Neural cell (in vitro differentiated cells): Measurements from ENCODE around the gene ARHGAP24.

Experiments used
- EP300 ChIP-seq: fragments of 450-650 bp; conservative IDR thresholded peaks from 2 replicates; pipeline ENCODE4 v1.6.1; 2014; ENCODE audit warnings: antibody characterized with exemption, mild to moderate bottlenecking, moderate library complexity; ENCODE audit not compliant: poor library complexity, severe bottlenecking
- EZH2 ChIP-seq: fragments of 200-600, 300-800 bp; shearing (Covaris generic), sonication (generic); IDR thresholded peaks from 2 replicates; pipeline ENCODE4 v1.6.1; 2014; ENCODE audit warnings: antibody characterized with exemption, low read length, borderline replicate concordance, mild to moderate bottlenecking; ENCODE audit not compliant: insufficient read depth, poor library complexity, severe bottlenecking
- MXI1 ChIP-seq: fragments of 450-650 bp; conservative IDR thresholded peaks from 2 replicates; pipeline ENCODE4 v1.6.1; 2014; ENCODE audit warnings: antibody characterized with exemption, mild to moderate bottlenecking; ENCODE audit not compliant: poor library complexity, severe bottlenecking
- POLR2AphosphoS5 ChIP-seq: IDR thresholded peaks from 2 replicates; pipeline ENCODE4 v1.6.1; 2012
- RAD21 ChIP-seq: fragments of 450-650 bp; conservative IDR thresholded peaks from 2 replicates; pipeline ENCODE4 v1.6.1; 2014; ENCODE audit warnings: antibody characterized with exemption, mild to moderate bottlenecking, moderate library complexity
- SMC3 ChIP-seq: fragments of 450-650 bp; conservative IDR thresholded peaks from 2 replicates; pipeline ENCODE4 v1.6.1; 2014; ENCODE audit warnings: antibody characterized with exemption, mild to moderate bottlenecking, moderate library complexity; ENCODE audit not compliant: poor library complexity
- TF ChIP-seq, protein P1 (sequence below): fragments of 450-650 bp; IDR thresholded peaks from 2 replicates; pipeline ENCODE4 v1.5.1; 2014; ENCODE audit warnings: antibody characterized with exemption, mild to moderate bottlenecking, moderate library complexity; ENCODE audit not compliant: poor library complexity, severe bottlenecking

DNA sequence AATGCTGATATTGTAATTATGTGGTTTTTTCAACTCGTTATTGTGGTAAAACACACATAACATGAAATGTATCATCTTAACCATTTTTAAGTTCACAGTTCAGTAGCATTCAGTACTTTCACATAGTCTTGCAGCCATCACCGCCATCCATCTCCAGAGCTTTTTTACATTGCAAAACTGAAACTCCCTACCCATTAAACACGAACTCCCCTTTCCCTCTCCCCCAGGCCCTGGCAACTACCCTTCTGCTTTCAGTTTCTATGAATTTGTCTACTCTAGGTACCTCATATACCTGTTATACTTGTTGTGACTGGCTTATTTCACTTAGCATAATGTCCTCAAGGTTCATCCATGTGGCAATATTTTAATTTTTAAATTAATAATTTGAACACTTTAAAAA is 504.3 kb downstream of the ARHGAP24 start:
- TF ChIP-seq, protein P1, sequence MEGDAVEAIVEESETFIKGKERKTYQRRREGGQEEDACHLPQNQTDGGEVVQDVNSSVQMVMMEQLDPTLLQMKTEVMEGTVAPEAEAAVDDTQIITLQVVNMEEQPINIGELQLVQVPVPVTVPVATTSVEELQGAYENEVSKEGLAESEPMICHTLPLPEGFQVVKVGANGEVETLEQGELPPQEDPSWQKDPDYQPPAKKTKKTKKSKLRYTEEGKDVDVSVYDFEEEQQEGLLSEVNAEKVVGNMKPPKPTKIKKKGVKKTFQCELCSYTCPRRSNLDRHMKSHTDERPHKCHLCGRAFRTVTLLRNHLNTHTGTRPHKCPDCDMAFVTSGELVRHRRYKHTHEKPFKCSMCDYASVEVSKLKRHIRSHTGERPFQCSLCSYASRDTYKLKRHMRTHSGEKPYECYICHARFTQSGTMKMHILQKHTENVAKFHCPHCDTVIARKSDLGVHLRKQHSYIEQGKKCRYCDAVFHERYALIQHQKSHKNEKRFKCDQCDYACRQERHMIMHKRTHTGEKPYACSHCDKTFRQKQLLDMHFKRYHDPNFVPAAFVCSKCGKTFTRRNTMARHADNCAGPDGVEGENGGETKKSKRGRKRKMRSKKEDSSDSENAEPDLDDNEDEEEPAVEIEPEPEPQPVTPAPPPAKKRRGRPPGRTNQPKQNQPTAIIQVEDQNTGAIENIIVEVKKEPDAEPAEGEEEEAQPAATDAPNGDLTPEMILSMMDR: no peak
- TF ChIP-seq EP300 (no peak), POLR2AphosphoS5 (no peak), EZH2 (no peak), MXI1 (no peak), RAD21 (no peak), SMC3 (no peak)
